GM13976 (cell line): ENCODE results near the gene BICC1.

Source experiments
- DNase-seq: peaks from one replicate; pipeline ENCODE4 v3.0.0; 2012; ENCODE audit warnings: low spot score
- in situ Hi-C: fragments of 300-500 bp; cut with MboI; formaldehyde crosslinking; loops from one replicate; pipeline ENCODE4 v1.12.0; 2022; ENCODE audit warnings: low sequenced_read_pairs, mixed read lengths, inconsistent platforms; ENCODE audit not compliant: unreplicated experiment
- TF ChIP-seq, protein P1 (sequence below): IDR thresholded peaks from 2 replicates; pipeline ENCODE4 v1.5.1; 2012; ENCODE audit warnings: borderline replicate concordance, mild to moderate bottlenecking; ENCODE audit not compliant: insufficient read depth; ENCODE audit errors: extremely low read depth, missing control alignments, control extremely low read depth

The BICC1 gene

DNA sequence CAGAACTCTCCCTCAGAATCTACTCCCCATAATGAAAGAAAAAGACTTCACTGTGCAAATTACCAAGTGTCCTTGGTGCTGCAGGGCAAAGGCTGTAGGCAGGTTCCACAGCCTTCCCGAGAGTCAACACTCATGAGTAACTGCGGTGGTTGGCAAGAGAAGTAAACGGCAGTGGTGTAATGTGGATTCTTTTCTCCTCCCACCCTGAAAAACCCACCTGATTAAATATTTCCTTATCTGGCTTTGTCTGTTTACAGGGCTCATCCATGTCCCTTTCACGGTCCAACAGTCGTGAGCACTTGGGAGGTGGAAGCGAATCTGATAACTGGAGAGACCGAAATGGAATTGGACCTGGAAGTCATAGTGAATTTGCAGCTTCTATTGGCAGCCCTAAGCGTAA is 300.9 kb downstream of the BICC1 start:
- no peak for DNase-seq
- TF ChIP-seq, protein P1, sequence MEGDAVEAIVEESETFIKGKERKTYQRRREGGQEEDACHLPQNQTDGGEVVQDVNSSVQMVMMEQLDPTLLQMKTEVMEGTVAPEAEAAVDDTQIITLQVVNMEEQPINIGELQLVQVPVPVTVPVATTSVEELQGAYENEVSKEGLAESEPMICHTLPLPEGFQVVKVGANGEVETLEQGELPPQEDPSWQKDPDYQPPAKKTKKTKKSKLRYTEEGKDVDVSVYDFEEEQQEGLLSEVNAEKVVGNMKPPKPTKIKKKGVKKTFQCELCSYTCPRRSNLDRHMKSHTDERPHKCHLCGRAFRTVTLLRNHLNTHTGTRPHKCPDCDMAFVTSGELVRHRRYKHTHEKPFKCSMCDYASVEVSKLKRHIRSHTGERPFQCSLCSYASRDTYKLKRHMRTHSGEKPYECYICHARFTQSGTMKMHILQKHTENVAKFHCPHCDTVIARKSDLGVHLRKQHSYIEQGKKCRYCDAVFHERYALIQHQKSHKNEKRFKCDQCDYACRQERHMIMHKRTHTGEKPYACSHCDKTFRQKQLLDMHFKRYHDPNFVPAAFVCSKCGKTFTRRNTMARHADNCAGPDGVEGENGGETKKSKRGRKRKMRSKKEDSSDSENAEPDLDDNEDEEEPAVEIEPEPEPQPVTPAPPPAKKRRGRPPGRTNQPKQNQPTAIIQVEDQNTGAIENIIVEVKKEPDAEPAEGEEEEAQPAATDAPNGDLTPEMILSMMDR: no peak
- in situ Hi-C loops: no loop called here

DNA sequence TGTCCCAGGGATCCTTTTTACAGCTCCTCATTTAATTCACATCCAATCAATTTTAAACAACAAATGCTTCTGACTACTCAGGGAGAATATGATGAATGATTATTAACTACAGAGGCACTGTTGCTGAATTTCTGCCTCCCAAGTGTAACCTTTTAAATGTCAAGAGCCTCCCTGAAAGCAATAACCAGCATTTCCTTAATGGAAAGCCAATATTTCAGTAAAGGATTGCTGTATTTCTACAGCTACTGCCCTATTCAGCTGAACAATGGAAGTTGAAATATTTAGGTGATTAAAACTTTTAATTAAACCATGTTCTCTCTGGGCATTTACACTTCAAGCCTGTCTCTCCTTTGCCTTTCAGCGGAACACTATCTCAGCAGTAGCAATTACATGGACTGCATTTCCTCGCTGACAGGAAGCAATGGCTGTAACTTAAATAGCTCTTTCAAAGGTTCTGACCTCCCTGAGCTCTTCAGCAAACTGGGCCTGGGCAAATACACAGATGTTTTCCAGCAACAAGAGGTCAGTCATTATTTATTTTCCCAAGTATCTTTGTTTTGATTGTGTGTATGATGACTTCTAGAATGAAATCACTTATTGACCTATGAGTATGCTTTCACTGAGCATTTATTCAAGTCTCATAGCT is 304.7 kb downstream of the BICC1 start:
- in situ Hi-C loops: no loop called here
- TF ChIP-seq, protein P1: no peak
- DNase-seq: no peak

DNA sequence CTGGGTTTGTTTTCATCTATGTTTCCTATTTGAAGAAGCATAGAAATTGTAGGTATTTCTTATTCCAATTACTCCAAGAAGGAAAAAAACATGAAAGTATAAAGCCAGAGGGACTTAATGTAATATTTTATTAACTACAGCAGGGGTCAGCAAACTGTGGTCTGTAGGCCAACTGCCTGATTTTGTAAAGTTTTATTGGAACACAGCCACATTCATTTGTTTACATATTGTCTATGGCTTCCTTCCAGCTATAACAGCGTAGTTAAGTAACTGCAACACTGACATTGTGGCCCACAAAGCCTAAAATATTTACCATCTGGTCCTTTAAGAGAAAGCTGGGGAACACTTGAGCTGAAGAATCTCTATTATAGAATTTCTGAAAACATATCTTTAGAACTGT is 306.2 kb downstream of the BICC1 start:
- TF ChIP-seq, protein P1: no peak
- no peak for DNase-seq
- in situ Hi-C loops: no loop called here

DNA sequence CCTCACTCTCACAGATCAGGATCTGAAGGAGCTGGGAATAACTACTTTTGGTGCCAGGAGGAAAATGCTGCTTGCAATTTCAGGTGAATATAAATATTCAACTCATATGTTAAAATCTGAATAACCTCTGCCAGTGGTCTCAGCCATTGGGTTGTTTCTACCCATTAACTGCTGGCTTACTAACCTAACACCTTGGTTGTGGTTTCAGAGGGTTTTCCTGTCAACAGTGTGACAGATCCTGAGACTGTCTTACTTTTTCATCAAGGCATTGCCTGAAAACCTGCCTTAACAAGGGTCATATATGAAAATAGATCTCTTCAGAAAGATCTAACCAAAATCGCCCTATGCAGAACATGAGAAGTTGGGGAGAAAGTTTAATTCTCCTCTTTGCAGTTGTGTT is 307.7 kb downstream of the BICC1 start:
- no peak for DNase-seq
- in situ Hi-C loops: no loop called here
- TF ChIP-seq, protein P1: no peak

DNA sequence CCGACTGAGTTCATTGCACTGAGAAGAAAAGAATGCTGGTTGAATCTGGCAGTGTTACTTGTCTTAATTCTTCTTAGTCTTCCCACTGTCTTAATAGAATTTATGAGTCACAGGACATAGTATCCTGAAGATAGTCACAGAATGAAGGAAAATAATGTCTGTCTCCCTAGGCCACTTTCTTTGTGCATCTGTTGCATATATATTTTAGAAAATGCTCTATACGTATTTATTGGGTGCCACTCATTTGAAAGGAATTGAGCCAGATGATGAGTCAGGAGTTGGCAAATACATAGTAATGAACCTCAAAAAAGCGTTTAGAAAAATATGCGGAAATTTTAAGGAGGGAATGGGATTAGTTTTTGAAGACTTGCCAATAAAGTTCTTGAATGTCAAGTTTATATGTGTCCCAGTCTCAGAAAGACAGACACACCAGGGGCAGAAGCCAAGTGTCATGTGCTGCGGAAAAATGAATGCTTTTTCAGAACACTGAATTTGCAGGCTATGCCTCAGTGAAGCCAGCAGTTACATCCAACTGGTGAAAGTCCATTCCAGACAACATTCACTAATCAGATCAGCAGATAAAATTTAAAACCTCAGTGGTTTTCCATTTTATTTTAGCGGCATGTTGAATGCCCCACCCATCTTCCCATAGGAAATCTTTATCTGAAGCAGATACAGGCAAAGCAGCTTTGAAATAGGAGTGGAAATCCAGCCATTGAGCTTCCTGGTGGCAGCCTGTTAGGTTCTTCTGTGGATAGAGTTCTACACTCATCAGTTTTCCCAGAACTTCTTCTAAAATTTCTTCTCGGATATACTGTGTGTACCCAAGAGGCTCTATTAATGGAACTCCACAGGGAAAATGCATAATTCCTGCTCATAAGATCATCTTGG is 308.4 kb downstream of the BICC1 start:
- in situ Hi-C loops: no loop called here
- no peak for DNase-seq
- TF ChIP-seq, protein P1: no peak

DNA sequence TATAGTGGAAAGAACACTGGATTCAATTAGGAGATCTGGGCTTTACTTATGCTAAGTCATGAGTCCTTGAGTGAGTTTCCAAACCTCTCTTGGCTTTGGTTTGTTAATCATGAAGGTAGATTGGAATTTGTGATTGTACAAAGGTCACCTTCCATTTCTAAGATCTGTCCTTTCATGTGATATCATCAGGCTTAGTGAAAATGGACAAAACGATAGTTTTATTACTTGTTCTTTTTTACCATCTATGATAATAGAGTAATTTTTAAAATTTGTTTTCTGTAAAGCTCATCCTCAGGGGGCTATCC is 309.0 kb downstream of the BICC1 start:
- TF ChIP-seq, protein P1: no peak
- in situ Hi-C loops: no loop called here
- DNase-seq: no peak

DNA sequence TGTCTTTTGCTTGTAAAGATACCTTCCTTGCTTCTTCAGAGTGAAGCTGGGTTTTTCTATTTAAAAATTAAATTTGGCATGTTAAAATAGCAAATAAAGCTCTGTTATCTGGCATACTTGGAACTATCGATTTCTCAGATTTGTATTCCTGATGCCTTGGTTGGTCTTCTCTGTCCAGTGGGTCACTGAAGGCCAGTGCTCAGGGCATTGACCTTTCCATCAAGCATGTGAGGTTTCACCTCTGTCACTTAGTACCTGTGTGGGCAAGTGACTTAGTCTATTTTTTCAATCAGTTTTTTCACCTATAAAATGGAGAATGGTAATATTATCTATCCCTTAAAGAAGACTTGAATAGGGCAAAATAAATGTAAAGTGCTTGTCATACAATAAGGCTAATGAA is 311.3 kb downstream of the BICC1 start:
- DNase-seq: no peak
- TF ChIP-seq, protein P1: no peak
- in situ Hi-C loops: no loop called here
